Limb (tissue), 2 donors: ENCODE measurements around the gene LGI4.

Experiments
- DNase-seq, 2 donors: peaks; one replicate each; pipeline ENCODE4 v3.0.0-alpha.2; 2016; ENCODE audit errors: extremely low spot score in 2 of 2

Gene LGI4

DNA sequence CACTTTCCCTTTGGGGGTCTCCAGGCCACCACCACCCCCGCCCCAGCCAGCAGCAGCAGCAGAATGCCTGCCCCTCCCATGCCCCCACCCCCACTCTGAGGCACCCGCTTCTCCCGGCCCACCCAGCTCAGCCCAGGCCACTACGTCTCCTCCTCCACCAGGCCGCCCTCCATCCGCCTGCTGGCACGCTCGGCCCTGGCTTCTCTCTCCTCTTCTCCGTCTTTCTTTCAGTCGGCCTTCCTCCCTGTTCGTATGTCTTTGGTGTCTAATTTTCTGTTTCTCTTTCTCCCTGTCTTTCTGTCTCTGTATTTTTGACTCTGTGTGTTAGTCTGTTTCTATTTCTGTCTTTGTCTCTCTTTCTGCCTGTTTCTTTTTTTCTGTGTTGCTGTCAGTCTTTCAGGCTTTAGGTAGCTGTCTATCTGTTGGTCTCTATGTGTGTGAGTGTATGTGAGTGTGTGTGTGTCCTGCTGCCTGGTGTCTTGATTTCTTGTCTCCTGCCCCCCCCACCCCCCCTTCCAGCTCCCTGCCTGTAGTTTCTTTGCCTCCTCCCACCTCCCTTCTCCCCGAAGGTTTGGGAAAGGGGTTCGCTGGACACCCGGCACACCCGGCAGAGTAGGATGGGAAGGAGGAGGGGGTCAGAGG is at the start of gene LGI4:
TSS of gene LGI4 (minus strand) at position 459 of the 642 bp plus-strand sequence. CDS start at position 80, 379 bp downstream.
- DNase-seq, result no peak

DNA sequence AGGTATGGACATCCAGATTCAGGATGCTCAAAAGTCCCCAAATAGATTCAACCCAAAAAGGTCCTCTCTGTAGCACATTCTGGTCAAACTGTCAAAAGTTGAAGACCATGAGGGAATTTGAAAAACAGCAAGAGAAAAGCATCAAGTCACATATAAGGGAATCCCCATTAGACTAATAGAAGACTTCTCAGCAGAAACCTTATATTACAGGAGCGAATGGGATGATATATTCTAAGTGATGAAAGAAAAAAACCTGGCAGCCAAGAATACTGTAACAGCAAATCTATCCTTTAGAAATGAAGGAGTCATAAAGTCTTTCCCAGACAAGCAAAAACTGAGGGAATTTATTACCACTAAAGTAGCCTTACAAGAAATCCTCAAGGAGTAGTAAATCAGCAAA is 49.4 kb upstream of the LGI4 start:
- DNase-seq, result no peak

DNA sequence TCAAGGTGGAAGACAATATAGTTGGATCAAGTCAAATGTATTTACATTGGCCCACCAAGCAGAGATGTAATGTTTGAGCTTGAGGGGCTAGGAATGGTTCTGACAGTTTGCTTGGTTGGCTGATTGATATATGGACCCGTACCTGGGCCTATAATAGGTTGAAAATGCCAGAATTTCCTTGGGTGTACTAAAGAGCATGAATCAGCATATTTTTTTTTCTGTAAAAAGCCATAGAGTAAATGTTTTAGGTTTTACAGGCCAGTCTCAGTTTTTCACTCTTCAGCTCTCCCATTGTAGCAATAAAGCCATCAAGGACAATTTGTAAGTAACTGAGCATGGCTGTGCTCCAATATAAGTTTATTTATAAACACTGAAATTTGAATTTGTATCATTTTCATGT is 46.5 kb upstream of the LGI4 start:
- DNase-seq, result no peak

DNA sequence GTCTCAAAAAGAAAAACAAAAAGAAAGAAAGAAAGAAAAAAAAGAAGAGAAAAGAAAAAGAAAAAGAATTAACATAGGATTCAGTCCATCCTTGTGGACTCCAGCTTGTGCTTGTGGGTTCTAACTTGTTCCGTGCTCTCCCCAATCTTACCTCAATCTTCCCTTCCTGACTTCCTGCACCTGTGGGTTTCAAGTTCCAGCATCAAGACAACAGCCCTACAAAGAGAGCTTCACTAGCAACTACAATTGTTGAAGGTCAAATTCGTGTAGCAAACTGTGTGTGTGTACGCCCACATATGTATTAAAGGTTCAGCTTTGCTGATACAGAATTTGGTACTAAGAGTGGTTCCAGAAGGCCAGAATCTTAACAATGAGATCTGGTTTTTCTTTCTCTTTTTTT is 45.0 kb upstream of the LGI4 start:
- no peak for DNase-seq

DNA sequence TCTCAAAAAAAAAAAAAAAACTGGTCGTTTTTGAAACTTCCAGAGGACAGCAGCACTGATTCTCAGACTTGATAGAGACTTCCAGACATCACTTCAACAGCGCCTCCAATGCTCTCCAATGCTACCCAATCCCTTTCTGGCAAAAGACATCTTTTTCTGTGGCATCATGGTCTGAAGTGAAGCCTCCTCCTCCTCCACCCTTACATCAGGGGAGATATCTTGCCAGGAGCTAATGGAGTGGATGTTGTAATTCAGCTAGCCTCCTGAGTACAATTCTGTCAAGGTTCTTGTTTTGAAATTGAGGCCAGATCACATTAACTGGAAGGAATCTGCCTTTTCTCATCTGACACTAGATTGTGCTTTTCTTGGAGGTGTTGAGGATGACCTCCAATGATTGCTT is 43.8 kb upstream of the LGI4 start:
- DNase-seq, result no peak

DNA sequence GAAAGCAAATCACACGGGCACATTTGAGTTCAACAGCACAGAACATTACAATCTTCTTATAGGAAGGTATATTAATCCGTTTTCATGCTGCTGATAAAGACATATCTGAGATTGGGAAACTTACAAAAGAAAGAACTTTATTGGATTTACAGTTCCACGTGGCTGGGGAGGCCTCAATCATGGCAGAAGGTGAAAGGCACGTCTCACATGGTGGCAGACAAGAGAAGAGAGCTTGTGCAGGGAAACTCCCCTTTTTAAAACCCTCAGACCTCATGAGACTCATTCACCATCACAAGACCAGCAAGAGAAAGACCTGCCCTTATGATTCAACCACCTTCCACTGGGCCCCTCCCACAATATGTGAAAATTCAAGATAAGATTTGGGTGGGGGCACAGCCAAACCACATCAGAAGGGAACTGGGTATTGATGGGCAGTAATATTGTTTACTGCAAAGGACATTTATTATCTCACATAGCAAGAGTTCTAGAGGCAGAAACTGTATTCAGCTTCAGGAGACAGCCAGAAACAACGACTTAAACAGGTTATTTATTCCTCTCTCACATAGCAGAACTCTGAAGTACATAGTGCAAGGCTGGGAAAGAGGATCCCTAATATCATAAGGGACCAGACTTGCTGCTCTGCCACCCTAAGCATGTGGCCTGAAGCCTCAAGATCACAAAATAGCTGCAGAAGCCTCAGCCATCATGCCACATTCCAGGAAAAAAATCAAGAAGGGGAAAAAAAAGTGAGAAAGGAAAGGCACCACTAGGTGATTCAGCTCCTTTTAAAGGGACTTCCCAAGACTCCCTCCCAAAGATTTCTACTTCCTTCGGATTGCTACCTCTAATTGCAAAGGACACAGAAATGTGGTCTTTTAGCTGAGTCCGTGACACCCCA is 42.8 kb upstream of the LGI4 start:
- DNase-seq, result no peak

DNA sequence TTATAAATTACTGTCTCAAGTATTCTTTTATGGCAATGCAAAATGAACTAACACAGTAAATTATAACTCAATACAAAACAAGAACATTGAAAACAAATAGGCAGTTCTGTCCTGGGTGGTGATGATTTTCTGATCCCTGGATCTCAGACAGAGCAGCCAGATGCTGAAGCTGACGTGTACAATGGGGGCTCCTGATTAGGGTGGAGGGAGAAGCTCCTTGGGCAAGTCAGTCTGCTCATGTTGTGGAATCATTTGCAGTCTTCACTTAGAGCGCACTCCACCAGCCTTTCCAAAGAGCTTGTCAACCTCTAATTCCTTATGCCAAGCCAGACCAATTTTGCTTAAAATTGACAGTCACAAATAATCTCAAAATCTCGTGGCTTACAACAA is 41.3 kb upstream of the LGI4 start:
- no peak for DNase-seq

DNA sequence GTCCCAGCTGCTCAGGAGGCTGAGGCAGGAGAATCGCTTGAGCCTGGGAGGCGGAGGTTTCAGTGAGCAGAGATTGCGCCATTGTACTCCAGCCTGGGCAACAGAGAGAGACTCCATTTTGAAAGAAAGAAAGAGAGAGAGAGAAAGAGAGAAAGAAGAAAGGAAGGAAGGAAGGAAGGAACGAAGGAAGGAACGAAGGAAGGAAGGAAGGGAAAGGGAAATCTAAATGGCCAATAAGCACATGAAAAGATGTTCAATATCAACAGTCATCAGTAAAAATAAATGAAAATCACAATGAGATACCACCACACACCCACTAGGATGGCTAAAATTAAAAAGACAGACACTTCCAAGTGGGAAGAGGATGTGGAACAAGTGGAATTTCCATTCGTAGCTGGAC is 39.4 kb upstream of the LGI4 start:
- no peak for DNase-seq

DNA sequence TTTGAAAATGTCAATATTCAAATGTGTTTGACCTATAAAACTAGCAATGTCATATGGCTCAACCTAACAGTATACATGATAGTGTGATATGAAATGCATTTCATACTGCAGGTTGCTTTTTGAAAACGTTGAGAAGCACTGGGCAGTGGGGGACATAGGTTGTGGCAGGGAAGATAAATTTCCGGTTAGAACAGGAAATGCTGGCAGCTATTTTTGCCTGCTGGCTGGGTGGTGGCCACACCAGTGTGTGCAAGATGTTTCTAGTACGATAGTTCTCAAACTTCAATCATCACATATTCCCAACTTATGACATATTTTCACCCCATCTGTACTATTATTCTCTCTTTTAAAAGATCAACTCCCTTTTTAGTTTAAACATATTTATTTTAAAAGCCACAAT is 36.9 kb upstream of the LGI4 start:
- no peak for DNase-seq

DNA sequence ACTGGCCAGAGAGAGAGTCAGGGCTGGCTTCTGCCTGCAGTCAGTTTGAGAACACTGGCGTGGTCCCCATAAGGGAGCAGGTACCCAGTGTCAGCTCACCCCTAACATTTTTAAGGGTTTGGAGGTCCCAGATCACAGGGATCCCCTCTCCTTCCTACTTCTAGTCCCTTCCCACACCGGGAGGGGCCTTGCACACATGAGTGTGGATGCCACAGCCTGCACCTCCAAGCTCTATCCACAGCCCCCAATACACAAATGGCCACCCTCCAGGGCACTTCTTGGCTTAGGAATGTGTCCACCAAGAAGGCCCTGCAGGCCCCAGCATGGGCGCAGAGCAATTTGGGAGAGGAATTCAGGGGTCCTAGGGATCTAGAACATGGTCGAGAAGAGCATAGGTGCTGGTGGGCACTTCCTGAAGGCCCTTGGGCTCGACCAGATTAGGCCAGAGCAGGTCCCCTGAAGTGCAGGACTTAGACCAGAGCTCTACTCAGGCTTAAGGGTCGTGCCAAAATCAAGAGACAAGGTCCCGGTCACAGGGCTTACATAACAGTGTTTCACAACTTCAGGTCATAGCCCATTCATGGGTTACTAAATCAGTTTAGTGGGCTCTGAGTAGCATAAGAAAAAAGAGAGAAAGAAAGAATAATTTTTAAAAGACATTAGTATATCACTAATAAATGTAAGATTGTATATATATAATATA is 35.7 kb upstream of the LGI4 start:
- DNase-seq, result no peak

DNA sequence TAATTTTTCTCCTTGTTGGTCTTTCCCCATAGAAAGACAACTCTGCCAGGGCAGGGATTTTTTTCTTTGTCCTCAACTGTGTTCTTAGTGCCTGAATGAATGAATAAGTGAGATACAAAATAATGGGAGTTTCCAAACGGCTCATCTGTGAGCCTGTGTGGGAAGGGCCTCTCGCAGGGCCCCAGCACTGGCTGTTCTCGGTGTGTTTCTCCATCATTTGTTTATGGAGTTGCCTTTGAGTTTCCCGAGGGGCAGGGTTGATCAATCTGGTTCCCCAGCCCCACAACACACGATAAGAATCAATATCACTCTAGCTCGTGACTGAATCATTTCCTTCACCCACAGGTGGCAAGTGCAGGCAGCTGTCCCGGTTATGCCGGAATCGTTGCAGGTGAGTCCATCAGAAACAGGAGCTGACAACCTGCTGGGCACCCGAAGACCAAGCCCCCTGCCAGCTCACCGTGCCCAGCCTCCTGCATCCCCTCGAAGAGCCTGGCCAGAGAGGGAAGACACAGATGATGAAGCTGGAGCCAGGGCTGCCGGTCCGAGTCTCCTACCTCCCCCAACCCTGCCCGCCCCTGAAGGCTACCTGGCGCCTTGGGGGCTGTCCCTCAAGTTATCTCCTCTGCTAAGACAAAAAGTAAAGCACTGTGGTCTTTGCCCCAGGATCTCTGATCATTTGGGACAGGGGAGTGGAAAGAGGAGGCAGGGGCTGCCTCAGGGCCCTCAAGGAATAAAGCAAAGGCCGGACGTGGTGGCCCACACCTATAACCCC is 34.5 kb upstream of the LGI4 start:
- no peak for DNase-seq

DNA sequence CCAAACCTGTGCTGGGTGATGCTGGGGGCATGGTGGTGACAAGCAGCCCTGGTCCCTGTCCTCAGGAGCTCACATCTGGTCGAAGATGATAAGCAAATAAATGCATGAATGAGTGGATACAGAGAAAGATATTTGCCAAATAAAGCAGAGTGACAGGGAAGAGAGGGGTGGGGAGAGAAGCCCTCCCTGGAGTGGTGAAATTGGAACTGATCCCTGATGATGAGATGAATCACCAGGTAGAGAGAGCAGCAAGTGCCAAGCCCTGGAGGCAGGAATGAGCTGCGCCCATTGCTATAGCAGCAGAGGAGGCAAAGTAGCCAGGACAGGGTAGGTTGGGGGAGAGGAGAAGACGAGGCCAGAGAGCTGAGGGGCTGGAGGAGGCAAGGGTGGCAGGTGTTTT is 33.3 kb upstream of the LGI4 start:
- DNase-seq, result no peak

DNA sequence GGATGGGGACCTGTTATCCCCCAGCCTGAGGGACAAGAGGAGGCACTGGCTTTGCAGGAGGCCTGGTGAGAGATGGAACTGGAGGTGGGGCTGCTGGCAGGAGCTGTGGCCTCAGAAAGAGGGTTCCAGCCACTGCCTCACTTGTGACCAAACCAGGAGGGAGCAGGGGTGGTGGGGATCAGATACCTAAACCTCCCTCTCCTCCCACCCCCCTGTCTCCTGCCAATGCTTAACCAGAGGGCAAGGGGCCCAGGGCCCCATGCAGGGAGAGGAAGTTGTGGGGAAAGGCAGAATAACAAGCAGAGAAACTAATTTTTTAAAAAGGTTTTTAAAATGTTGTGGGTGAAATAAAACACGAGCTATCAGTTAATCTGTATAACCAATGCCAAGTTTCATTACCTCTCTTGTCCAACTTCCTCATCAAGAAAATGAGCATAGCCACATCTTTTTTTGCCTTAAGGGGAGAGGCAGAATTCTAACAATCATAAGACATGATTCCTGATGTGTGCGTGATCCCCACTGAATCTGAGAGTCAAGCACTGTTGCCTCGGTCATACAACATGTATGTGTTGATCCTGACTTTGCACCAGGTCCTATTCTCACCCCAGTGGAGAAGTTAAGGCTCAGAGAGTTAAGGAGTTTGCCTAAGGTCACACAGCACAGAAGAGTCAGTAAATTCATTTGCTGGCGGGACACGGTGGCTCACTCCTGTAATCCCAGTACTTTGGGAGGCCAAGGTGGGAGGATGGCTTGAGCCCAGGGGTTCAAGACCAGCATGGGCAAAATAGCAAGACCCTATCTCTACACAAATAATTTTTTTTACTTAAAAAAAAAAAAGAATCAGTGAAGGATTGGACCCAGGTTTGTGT is 32.6 kb upstream of the LGI4 start:
- no peak for DNase-seq

DNA sequence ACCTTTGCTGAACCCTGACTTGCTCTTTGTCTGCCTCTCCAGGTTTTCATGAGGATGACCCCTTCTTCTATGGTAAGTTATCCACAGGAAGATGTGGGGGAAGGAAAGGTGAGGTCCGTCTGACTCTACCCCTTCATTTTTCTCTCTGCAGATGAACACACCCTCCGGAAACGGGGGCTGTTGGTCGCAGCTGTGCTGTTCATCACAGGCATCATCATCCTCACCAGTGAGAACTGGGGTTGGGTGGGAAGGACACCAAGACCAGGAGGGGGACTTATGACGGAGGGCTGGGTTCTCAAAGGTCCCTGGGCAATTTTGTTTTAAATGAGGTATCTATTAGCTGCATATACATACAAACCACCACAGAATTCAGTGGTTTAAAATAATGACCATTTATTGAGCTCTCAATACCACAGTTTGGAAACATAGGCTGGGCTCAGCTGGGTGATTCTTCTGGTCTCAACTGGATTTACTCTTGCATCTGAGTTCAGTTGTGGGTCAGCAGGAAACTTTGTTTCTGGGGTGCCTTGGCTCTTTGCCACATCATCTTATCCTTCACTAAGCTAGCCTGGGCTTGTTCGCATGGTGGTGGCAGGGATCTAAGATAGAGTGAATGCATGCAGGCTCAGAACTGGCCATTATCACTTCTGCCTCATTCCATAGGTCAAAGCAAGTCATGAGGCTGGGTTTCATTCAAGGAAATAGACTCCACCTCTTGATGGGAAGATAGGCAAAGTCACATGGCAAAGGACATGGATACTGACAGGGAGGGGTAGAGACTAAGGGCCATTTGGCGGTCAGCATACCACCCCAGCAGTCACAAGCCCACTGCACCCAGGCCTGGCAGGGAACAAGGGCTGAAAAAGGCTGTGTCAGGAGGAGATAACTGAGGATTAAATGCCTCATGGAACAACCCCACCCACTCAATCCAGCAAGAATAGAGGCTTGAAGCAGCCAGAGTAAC is 31.5 kb upstream of the LGI4 start:
- no peak for DNase-seq

DNA sequence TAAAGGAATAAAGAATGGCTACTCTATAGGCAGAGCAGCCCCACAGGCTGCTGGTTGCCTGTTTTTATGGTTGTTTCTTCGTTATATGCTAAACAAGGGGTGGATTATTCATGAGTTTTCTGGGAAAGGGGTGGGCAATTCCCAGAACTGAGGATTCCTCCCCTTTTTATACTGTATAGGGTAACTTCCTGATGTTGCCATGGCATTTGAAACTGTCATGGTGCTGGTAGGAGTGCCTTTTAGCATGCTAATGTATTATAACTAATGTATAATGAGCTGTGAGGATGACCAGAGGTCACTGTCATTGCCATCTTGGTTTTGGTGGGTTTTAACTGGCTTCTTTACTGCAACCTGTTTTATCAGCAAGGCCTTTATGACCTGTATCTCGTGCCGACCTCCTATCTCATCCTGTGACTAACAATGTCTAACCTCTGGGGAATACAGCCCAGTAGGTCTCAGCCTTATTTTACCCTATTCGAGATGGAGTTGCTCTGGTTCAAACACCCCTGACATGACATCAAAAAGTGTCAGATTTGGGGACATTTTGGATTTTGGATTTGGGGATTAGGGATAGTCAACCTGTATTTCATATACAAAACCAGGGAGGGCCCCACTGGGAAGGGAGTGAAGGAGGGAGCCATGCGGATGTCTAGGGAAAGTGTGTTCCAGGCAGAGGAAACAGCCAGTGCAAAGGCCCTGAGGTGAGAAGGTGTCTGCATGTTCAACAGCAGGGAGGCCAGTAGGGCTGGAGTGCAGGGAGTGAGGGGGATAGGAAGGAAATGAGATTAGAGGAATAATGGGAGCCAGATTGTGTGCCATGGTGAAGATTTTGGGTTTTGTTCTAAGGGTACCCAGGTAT is 30.6 kb upstream of the LGI4 start:
- DNase-seq, result no peak

DNA sequence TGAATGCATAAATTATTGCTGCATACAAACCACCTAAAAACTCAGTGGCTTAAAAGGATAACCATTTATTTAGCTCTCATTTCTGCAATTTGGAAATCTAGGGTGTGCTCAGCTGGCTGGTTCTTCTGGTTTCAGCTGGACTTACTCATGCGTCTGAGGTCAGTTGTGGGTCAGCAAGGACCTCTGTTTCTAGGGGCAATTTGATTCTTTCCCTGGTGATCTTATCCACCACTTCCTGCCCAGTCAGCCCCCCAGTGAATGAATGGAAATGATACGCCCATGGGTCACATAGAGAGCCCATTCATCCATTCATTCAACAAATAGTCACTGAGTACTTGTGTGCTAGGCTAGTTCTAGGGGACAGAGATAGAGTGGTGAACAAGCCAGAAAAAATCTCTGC is 29.6 kb upstream of the LGI4 start:
- DNase-seq, result no peak

DNA sequence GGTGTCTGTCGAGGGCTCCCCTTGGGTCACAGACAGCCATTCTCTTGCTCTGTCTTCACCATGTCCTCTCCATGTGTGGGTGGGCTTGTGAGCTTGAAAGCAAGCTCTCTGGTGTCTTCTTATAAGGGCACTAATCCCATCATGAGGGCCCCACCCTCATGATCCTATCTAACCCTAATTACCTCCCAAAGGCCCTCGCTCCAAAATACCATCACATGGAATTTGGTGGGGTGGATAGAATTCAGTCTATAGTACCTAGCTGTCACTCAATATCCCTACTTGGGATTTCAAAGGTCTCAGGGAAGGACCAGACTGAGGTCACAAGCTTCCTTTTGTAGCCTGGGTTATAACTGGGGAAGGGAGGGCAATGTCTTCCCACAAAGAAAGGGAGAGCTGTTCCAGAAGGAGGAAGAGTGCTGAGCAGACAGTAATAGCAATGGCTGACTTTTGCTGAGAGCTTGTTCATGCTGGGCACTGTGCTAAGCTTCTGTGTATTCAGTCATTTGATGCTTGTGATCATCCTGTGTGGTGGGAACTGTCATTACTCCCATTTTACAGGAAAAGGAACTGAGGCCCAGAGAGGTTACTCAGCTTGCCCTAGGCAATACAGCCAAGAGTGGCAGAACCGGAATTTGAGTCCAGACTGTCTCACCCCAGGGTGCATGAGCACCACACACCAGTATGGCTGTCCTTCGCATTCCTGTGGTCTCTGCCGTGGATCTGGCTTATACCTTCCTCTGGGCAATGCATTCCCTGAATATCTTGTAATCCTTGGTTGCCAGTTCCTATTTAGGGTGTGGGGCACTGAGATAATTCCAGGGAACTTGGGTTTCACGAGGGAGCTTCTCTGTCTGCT is 27.8 kb upstream of the LGI4 start:
- DNase-seq, result no peak

DNA sequence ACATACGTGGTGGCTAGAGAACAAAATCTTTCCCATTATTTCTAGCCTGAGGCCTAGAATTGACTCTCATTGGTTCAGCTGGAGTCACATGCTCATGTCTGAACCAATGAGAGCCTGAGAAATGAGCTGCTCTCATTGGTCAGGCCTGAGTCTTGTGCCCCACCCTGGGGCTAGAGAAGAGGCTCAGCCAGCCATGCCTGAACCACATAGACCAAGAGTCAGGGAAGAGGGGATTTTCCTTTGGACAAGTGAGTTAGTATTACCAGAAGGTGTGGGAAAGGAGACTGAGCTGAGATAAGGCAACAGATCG is 26.5 kb upstream of the LGI4 start:
- DNase-seq, result no peak
